ENCODE results near the gene BPIFB6.

Gene BPIFB6

DNA sequence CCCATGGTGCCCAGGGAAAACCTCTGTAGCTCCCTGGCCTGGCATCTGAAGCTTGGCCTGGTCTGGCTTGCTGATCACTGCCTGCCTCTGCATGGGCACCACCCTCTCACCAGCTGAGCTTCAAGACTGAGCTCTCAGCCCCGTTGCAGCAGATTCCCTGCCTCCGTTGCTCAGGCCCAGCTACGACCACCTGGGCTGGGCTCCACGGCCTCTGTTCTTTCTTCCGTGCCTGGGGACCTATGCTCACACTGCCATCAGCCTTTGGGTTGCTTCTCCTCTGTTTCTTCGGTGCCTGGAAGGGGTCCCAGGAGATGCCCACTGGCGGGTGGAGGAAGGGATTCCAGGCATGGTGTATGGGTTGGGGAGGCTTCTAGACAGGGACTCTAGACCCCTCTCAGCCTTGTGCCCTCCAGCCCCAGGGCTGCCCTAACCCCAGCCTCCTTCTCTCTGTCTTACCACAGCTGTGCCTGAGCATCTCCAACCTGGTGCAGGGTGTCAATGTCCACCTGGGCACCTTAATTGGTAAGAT, 14.8 kb upstream of the BPIFB6 start:
- DNase-seq, result no peak

DNA sequence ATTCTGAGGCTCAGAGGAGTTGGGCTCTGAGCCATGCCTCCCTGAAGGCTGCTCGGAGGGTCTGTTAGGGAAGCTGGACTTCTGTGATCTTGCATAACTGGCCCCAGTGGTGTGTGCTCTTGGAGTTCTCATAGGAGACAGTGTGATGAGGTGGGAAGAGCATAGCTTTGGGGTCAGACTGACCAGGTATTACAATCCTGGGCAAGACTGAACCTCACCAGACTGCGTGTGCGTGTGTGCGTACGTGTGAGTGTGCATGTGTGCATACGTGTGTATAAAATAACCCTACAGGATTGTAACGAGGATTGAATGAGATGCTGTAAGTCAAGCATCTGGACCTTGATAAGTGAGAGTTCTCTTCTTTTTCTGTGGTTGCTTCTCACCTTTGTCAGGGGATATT, 13.9 kb upstream of the BPIFB6 start:
- no peak for DNase-seq

DNA sequence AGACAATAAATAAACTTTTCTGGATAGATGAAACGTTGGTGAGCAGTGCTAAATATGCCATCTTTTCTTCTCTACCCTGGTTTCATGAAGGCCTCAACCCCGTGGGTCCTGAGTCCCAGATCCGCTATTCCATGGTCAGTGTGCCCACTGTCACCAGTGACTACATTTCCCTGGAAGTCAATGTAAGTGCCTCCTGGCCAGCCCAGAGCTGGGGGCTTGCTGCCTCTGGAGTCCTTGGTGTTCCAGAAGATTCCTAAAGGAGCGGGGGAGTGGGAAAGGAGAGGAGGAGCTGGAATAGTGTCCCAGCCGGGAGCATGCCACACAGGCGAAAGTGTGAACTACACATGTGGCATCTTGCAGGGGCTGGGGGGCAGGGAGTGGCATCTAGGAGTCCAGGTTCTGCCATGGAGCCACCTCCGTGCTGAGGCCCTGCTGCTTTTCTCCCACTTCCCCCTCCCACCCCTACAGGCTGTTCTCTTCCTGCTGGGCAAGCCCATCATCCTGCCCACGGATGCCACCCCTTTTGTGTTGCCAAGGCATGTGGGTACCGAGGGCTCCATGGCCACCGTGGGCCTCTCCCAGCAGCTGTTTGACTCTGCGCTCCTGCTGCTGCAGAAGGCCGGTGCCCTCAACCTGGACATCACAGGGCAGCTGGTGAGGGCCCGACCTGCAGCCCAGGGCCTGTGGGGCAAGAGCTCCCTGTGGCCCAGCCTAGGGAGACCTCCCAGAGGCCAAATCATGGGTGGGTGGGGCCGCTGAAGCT, 13.1 kb upstream of the BPIFB6 start:
- DNase-seq, result no peak

DNA sequence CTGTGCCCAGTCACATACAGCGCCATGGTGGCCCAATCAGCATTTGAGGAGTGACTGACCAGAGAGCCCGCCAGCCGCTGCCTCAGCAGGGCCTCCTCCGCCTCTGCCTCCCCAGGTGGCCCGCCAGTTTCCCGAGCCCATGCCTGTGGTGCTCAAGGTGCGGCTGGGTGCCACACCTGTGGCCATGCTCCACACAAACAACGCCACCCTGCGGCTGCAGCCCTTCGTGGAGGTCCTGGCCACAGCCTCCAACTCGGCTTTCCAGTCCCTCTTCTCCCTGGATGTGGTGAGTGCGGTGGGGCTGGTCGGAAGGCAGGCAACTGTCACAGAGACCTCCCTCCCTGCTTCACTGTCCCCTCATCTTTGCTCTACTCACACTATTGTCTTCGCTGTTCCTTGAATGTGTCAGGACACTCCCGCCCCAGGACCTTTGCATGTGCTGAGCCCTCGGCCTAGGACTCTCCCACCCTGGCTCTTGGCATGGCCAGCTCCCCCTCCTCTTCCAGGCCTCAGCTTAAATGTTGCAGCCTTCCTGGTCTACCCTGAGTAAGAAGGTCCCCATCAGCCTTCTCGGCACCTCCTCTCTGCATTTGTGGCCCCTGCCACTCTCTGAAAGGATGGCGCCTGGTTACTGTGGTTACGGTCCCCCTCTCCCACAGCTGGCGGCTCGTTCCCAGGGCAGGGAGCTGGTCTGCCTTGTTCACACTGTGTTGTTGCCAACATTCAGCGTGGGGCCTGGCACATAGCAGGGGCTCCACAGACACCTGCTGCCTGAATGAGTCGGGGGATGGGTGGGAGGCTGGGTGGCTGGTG, 11.8 kb upstream of the BPIFB6 start:
- DNase-seq, result no peak

DNA sequence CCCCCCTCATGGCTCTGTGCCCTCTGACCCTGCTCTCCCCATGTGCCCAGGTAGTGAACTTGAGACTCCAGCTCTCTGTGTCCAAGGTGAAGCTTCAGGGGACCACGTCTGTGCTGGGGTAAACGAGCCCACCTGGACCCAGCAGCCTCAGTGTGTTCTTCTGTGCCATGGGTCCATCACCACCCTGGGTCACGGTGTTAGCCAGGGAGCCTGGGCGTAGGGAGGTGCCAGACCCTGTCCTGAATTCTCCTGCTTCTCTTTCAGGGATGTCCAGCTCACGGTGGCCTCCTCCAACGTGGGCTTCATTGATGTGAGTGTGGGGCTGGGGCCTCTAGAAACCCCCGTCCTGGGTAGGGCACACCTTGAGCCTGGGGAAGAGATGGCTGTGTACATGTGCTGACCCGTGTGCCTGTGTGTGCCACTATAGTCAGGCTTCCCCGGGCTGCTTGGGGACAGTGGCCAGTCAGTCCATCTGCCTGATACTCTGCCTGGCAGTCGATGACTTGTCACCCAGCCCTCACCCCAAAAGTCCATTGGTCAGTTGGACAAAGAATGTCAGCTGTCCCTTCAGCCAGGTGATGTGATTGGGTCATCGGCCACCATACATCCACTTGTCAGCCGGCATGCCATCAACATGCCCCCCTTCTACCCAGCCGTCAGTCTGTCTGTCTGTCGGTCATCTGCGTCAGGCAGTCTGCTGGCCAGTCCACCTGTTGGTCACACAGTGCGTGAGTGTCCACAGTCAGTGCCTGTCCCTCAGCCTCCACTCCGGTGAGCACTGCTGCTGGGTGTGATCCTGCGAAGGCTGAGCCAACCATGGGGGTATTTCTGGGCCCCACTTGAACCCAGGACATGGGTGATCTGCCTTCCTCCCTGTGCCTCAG, 10.9 kb upstream of the BPIFB6 start:
- DNase-seq, result no peak

DNA sequence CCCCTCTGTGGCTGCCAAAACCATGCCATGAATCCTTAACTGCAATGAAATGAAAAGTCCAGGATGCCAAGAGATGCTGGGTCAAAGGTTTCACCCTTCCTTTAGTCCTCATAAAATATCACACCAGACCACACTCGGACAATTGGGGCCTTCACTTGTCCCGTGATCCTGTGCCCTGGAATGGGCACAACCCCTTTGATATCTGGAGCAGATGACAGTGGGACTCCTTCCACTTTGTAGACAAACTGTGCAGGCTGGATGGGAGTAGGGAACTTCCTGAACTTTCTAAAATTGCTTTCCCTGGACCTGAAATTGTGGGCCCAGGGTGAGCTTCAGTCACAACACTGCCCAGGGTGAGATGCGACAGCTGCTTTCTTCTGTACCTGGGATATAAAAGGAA, 9.6 kb upstream of the BPIFB6 start:
- no peak for DNase-seq

DNA sequence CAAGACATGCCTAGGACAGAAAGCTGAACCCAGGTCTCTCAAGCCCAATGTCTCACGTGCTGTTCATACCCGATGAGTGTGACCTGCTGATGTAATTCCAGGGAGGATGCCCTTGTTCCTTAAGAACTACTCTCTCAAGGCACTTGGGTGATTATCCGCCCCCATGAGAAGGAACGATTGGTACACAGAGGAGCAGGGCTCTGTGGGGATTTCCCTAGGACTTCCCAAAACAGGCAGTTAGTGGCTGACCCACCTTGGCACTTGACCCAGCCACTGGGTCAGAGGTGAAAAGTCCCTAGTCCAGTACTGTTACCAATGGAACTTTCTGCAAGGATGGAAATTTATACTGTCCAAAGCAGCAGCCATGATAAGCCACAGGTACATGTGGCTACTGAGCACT, 9.2 kb upstream of the BPIFB6 start:
- DNase-seq, result no peak

DNA sequence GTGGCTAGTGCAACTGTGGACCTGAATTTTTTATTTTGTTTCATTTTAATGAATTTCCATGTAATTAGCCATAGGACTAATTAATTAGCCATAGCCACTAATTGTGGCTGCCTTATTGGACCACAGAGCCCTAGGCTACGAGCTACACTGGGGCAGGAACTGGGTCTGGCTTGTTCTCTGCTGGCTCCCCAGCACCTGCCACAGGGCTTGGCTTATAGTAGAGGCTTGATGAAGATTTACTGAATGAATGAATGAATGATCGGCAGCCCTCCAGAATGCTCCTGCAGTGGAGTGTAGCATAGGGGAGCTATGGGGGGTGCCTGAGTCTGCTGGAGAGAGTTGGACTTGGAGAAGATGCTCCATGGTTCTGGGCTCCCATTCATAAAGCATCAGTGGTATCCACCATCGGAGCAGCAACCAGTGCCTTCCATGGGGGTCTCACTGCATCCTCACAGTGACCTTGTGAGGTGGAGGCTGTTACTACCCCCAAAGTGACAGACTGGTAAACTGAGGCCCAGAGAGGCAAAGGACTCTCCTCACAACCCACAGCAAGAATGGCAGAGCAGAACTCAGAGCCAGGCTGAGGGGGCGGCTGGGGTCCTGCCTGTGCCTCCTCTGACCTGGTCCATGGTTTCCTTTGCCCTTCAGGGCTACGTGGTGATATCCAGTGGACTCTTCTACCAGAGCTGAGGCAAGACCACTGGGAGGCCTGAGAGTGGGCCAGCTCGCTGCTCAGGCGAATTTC, 8.6 kb upstream of the BPIFB6 start:
- no peak for DNase-seq

DNA sequence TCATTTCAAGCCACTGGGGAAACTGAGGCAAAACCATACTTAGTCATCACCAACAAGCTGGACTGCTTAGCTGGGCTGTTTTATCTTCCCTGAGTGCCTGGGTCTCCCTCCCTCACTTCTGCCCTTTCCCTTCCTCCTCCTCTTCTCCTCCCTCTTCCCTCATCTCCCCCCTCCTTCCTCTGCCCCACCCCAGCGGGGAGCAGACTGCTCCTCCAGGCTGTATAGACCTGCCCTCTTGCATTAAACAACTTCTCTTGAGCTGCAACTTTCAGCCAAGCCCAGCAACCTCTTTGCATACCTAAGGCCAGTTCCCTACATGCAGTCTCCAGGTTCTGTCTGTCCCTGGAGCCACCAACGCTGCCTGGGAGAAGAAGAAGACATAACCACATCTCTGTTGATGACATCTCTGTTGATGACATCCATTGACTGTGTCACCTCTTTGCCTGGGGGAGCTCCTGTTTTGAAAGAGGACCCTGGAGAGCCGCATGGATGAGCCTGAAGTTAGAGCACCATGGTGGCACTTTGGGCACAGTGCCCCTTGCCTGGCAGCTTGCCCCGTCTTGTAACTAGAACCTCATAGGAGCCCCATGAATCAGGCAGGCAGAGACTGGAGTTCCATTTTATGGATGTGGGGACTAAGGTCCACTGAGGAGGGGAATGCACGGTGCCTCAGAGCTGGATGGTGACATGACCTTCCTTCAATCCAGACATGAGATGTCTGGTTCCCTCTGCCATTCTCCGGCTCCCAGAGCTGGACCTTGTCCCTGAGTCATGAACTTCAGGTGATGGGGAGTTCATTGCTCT, 7.8 kb upstream of the BPIFB6 start:
- no peak for DNase-seq

DNA sequence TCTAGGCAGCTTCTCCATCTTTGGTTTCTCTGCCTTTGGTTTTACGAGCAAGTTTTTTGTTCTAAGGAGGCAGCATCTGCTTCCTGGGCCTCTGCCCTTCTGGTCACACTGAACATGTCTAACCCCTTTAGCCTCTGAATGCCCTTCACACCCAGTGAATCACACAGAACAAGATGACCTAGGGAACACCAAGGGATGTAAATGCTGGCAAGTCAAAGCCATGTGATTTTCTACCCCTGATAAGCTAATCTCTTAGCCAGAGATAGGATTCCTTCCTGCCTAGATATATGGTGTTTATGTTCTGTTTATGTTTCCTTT, 7.2 kb upstream of the BPIFB6 start:
- DNase-seq, result no peak

DNA sequence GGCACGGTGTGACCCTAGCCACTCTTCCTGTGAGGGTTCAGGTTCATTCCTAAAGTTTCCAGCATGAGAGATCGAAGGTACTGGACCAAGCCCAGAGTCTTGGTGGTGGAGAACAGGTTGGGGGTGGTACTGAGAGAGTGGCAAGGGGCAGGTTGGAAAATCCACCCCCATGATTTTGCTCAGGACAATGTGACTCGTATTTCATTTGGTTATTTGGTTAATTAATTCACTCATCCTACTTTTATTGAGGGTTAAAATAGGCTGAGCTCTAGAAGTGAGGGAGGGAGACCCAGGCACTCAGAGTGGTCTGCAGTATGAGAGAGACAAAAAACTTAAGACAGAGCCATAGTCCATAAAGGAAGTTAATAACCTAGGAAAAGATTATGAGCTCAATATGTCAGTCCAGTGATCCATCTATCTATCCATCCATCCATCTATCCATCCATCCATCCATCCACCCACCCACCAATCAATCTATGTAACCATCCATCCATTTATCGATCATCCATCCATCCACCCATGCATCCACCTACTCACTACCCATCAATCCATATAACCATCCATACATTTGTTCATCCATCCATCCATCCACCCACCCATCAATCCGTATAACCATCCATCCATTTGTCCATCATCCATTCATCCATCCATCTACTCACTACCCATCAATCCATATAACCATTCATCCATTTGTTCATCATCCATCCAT, 6.7 kb upstream of the BPIFB6 start:
- no peak for DNase-seq

DNA sequence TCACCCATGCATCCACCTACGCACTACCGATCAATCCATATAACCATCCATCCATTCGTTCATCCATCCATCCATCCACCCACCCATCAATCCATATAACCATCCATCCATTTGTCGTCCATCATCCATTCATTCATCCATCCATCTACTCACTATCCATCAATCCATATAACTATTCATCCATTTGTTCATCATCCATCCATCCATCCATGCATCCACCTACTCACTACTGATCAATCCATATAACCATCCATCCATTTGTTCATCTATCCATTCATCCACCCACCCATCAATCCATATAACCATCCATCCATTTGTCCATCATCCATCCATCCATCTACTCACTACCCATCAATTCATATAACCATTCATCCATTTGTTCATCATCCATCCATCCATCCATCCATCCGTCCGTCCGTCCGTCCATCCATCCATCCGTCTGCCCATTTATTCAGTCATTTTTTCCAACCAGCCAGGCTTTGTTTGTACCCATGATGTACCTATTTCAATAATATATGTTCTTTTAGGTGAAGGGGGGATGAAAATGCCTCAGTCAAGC, 6.1 kb upstream of the BPIFB6 start:
- no peak for DNase-seq

DNA sequence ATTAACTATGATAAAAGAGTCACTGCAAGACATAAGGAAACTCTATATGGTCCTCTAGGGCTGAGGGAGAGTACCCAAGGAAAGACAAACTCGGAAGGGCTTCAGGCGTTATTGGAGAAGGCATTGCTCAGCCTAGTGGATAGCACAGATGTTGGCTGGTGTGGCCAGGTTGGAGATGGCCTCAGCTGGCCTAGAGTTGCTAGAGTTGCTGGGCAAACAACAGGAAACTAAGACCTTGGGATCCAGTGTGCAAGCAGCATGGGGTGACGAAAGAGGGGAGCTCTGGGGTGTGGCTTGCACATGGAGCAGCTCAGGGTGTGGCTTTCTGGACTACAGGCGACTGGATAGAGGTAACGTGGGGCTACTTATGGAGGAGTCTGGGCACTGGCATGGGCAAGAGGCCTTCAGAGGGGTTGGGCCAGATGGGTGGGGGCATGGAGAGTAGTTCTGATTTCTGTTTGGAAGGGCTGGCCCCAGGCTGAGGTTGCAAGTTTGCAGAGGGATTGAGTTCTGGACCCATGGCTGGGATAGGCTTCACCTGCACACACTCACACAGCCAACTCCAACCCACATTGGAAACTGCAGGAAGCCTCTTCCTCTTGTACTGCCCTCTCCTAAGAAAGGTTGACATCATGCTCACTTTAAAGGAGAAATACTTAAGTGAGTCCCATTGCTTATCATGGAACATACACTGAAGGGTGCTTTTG, 5.2 kb upstream of the BPIFB6 start:
- no peak for DNase-seq

DNA sequence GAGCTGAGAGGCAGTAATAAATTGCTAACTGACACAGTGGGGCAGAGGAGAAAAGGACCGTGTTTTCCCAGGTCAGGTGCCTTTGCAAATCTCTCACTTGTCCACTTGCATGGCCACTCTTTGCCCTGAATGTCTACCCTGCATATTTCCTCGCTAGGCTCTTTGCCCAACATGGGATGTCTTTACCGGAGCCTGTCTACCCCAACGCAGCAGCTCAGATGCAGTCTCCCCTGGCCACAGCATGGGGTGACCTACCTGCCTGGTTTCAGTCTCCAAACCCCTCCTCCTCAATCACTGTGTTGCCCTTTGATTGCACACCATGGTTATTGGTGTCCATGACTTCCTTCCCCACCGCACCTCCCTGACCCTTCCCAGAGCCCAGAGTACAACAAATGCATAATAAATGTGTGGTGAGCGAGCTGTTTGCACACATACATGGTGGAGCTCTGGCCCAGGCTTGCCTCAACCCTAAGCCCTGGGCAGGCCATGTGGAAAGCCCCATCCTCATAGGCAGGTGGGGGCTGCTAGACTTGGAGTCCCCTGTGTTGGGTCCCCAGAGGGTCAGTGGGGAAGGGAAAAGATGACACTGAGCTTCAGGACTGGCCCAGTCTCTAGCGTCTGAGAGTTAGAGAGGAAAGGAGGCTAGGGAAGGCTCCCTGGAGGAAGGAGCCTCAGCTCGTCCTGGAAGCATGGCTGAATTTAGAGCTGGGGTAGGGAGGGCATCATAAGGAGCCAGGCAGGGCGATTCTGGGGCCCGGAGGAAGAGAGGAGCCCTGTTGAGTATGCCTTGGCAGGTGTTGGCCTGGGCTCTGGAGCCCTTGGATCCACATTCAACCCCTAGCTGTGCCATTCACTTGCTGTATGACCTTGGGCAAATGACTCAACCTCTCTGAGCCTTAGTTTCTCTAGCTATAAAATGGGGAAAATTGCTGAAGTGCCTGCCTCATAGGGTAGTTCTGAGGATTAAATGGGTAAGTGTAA, 4.4 kb upstream of the BPIFB6 start:
- DNase-seq, result no peak

DNA sequence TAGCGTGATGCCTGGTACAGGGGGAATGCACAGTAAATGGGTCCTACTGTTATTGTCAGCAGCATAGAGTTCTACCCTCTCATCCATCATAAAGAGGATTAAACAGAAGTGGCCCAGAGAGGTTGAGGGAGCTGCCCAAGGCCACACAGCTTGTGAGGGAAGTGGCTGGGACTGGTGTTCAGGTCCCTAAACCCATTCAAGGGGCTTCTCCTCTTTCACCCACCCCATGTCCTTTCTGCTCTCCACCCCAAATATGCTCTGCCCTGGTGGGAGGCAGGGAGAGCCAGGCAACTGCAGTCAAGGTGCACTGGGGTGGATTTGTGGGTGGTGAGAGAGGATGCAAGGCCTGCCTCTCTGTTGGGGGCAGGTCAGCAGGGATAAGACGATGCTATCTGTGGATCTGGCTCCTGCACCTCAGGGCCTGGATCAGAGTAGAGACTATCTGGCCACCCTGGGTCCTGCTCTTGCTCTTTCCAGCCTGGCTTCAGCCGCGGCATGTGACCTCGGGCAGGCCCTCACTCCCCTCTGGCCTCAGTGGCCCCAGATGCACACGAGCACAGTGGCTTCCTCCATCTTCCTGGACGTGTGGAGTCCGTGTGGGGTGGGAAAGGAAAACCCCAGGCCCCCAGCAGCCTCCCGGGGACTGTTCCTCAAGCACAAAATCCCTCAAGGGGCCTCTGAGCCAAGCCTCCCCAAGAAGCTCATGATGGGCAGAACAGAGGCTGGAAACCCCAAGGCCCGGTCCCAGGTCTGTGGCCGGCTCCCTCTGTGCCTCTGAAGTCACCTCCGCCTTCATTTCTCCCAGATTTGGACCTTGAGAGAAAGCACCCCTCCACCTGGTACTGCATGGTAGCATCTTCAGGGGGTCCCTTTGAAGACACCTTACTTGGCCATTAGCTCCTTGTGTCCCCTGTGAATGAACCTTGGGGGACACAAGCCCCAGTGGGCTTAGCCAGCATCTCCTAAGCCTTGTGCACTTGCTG, 3.4 kb upstream of the BPIFB6 start:
- DNase-seq, result no peak

DNA sequence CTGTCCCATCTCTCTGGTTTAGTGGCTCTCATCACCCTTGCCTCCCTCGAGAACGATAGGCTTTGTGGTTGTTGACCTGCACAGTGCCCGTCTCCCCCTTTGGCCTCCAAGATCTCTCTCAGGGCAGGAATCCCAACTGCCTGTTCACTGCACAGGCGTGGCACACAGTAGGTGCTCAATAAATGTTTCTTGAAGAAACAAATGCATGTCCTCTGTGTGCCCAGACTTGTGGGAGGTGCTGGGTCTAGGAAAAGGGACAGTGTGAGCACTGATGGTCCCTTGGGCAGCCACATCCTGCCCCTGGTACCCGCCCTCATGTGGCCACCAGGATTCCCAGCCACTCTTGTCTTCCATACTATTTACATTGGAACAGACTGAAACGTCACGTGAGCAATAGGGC, 2.6 kb upstream of the BPIFB6 start:
- no peak for DNase-seq

DNA sequence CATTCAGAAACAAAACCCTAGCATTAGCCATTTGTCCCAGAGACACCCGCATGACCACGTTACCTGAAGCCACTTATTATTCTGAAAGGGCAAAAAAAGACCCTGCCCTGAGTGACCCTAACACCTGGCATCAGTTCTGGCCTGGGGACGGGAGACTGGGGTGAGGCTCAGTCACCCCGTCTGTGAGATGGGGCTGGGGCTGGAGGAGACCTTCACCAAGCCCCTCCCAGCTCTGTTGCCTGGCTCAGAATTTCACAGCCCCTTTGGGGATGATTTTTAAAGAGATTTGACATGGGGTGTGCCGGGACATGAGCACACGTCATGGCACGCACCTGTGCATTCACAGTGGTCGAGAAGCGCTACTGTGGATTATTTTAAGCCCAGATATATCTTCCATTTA, 1.4 kb upstream of the BPIFB6 start:
- DNase-seq, result no peak

DNA sequence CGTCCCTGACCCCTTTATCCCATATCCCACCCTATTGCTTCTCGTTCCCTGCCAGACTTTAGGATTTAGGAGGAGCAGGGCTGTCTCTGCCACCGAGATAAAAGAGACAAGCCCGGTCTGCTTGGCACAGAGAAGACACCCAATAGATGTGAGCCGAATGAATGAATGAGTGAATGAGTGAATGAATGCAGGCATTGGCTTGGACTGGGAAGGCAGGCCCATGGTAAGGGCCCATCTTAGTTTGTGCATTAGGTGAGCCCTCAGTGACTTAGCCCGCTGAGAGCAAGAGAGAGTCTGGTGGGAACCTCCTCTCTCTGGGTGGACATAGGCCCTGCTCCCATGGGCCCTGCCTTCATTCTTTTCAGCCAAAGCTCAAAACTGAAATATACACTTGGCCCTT, 879 bp upstream of the BPIFB6 start:
- no peak for DNase-seq

All from stimulated activated CD4-positive, alpha-beta T cell treated with anti-CD3 and anti-CD28 coated beads, Interleukin-4, amount 100 ng/mL, for 1 hour (primary cell).